ENCODE data around the gene SLC7A11.

SLC7A11 gene

GRCh38 chr4:138162259-138162658 lies 79.9 kb downstream of the SLC7A11 start:
- no peak for DNase-seq (ENCODE audit: low read depth in 3 of 3)

- DNase-seq (ENCODE audit: low read depth in 3 of 3) = no peak
Observed at GRCh38 chr4:138161351-138161750, 80.8 kb downstream of the SLC7A11 start.

GRCh38 chr4:138158746-138159297 lies 83.3 kb downstream of the SLC7A11 start:
- no peak for DNase-seq (ENCODE audit: low read depth in 3 of 3)

GRCh38 chr4:138140879-138141278 lies 101.3 kb downstream of the SLC7A11 start:
- DNase-seq (ENCODE audit: low read depth in 3 of 3) = no peak

- DNase-seq (ENCODE audit: low read depth in 3 of 3) = no peak
Observed at GRCh38 chr4:138138774-138139173, 103.4 kb downstream of the SLC7A11 start.

GRCh38 chr4:138135610-138136009 lies 106.5 kb downstream of the SLC7A11 start:
- no peak for DNase-seq (ENCODE audit: low read depth in 3 of 3)

GRCh38 chr4:138118270-138118669 lies 123.9 kb downstream of the SLC7A11 start:
- no peak for DNase-seq (ENCODE audit: low read depth in 3 of 3)

- no peak for DNase-seq (ENCODE audit: low read depth in 3 of 3)
Observed at GRCh38 chr4:138115053-138115452, 127.1 kb downstream of the SLC7A11 start.

- no peak for DNase-seq (ENCODE audit: low read depth in 3 of 3)
Observed at GRCh38 chr4:138114434-138114833, 127.7 kb downstream of the SLC7A11 start.

Data from stimulated activated CD4-positive, alpha-beta T cell treated with anti-CD3 and anti-CD28 coated beads, TNF-alpha, amount 100 ng/mL, for 24 hours (primary cell).